GM10248 (cell line): ENCODE measurements around the gene SIGLEC15.

Experiments used
- CTCF ChIA-PET: fragments of 300-600 bp; sonication (Branson Sonifier 250); formaldehyde crosslinking; extraction: SDS; loops from one replicate; lab custom pipeline; 2021; ENCODE audit warnings: antibody characterized with exemption; lab: Yijun Ruan, JAX
- POLR2A ChIA-PET: fragments of 350-650 bp; sonication (Branson Sonifier 250); formaldehyde crosslinking; extraction: SDS; loops from one replicate; lab custom pipeline; 2020; ENCODE audit warnings: antibody characterized with exemption; lab: Yijun Ruan, JAX
- DNase-seq: peaks from one replicate; pipeline ENCODE4 v3.0.0; 2012; ENCODE audit errors: extremely low spot score
- TF ChIP-seq, protein P1 (sequence below): IDR thresholded peaks from 2 replicates; pipeline ENCODE4 v1.5.1; 2012; ENCODE audit warnings: mild to moderate bottlenecking, low read depth; ENCODE audit errors: extremely low read depth, missing control alignments, control extremely low read depth

The SIGLEC15 gene

GRCh38 chr18:45785134-45785533 is 40.3 kb upstream of the SIGLEC15 start:
- ChIA-PET POLR2A (no interaction called here), CTCF (no interaction called here)
- TF ChIP-seq, protein P1, sequence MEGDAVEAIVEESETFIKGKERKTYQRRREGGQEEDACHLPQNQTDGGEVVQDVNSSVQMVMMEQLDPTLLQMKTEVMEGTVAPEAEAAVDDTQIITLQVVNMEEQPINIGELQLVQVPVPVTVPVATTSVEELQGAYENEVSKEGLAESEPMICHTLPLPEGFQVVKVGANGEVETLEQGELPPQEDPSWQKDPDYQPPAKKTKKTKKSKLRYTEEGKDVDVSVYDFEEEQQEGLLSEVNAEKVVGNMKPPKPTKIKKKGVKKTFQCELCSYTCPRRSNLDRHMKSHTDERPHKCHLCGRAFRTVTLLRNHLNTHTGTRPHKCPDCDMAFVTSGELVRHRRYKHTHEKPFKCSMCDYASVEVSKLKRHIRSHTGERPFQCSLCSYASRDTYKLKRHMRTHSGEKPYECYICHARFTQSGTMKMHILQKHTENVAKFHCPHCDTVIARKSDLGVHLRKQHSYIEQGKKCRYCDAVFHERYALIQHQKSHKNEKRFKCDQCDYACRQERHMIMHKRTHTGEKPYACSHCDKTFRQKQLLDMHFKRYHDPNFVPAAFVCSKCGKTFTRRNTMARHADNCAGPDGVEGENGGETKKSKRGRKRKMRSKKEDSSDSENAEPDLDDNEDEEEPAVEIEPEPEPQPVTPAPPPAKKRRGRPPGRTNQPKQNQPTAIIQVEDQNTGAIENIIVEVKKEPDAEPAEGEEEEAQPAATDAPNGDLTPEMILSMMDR: no peak
- no peak for DNase-seq

GRCh38 chr18:45786941-45787340 is 38.5 kb upstream of the SIGLEC15 start:
- TF ChIP-seq, protein P1: no peak
- DNase-seq: no peak
- CTCF ChIA-PET: interaction anchor here (1.4 to 1.8 kb wide), 3 partner anchors 18 to 93 kb away, joined by 3 to 5 read pairs (median 5); no protein-coding TSS in a partner anchor
- POLR2A ChIA-PET: no interaction called here

DNA sequence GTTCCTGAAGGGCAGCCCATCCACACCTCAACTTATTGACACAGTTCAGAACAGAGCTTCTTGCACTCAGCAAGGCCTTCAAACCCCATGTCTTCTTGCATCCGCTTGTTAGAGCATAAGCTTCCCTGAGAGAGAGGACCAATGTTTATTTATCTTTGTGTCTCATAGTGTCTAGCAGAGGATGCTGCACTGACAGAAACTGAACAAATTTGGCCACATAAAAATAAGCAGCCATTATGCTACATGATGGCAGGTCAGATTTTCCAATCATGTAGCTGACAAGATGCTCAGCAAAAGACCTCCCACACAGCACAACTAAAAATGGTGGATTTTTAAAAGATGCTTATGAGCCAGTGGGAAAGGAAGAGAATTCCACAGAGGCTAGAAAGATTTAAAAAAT is 38.1 kb upstream of the SIGLEC15 start:
- no peak for DNase-seq
- CTCF ChIA-PET: interaction anchor here (1.4 to 1.8 kb wide), 3 partner anchors 19 to 93 kb away, joined by 3 to 5 read pairs (median 5); no protein-coding TSS in a partner anchor
- POLR2A ChIA-PET: no interaction called here
- TF ChIP-seq, protein P1: no peak

DNA sequence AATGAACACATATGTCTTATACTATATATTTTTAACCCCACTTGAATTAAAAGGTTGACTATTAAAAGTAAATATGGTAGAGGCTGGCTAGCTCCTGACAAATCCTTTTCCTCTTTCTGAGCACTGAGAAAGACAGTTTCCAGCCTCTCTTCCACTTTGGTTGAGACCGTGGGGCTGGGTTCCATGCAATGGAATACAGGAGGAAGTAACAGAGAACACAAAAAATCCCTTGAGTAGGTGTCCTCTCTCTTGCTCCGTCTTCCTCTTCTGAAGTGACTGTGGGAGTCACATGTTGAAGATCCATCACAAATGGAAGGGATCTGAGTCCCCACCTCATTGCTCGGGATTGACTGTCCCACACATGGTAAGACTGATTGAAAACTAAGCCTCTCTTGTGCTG is 36.6 kb upstream of the SIGLEC15 start:
- CTCF ChIA-PET: interaction anchor here (1.5 kb wide), 1 partner anchor 91 kb away, joined by 4 read pairs; no protein-coding TSS in a partner anchor
- POLR2A ChIA-PET: no interaction called here
- TF ChIP-seq, protein P1: no peak
- no peak for DNase-seq

DNA sequence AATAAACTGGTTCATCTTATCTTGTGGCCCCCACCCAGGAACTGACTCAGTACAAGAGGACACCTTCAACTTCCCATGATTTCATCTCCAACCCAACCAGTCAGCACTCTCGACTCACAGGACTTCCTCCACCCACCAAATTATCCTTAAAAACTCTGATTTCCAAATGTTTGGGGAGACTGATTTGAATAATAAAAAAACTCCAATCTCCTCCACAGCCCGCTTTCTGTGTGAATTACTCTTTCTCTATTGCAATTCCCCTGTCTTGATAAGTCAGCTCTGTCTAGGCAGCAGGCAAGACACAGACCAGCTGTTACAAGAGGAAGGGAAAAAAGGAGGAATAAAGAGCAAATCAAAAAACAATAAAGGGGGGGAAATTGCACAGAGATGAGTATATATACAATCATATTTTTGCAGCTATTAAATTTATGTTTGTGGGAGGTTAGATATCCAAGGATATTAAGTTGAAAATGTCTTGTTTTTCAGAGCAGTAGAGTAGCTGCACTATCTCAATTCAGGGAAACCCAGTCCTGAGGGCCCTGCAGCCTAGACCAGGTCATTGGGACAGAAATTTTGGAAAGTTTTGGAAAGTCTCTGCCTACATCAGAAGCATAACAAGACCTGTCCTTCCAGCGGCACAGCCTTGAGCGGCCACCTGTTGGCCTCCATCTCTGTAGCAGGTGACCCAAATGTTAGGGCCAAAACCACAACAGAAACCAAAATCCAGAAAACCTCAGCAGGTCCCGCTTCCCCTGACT is 32.8 kb upstream of the SIGLEC15 start:
- ChIA-PET CTCF (interaction anchor here (0.7 kb wide), 1 partner anchor 14 kb away, joined by 3 read pairs; no protein-coding TSS in a partner anchor), POLR2A (no interaction called here)
- DNase-seq: no peak
- TF ChIP-seq, protein P1: no peak

- ChIA-PET CTCF (no interaction called here), POLR2A (no interaction called here)
- TF ChIP-seq, protein P1: no peak
- no peak for DNase-seq
Measured at GRCh38 chr18:45793264-45793965, 32.1 kb upstream of the SIGLEC15 start.
